SK-N-SH (cell line): ENCODE results near the gene ZNF282. TPM values are rescaled to one million over a fixed set of nuclear protein-coding genes. Genes with fewer than 3 reads are reported as not detected.

Source experiments
- CTCF ChIA-PET: fragments of 300-600, 350-600 bp; formaldehyde crosslinking; extraction: SDS; loops from one replicate; lab custom pipeline; 2021; lab: Yijun Ruan, JAX
- POLR2A ChIA-PET: fragments of 350-600 bp; sonication (Branson Sonifier 250); formaldehyde crosslinking; extraction: SDS; loops from one replicate; lab custom pipeline; 2020; ENCODE audit warnings: antibody characterized with exemption, inconsistent platforms; lab: Yijun Ruan, JAX
- DNase-seq: peaks from one replicate; pipeline ENCODE4 v3.0.0; 2012
- H2AFZ ChIP-seq: fragments of 200-600 bp; sonication (generic); 2 replicates; pipeline ENCODE4 v1.8.1; 2016; ENCODE audit warnings: antibody characterized with exemption, mild to moderate bottlenecking, low read depth
- H3F3A ChIP-seq: fragments of 200-600 bp; sonication (generic); replicated peaks from 2 replicates; pipeline ENCODE3; 2016; ENCODE audit warnings: antibody characterized with exemption, mild to moderate bottlenecking; ENCODE audit not compliant: insufficient read depth
- H3K27ac ChIP-seq, 2 experiments: fragments of 200-500 bp in 1 of 2; fragments of 200-600 bp in 1 of 2; sonication (Bioruptor generic) in 1 of 2; sonication (generic), shearing (Covaris generic) in 1 of 2; 2 replicates each; pipeline versions ENCODE4 v1.5.1 to v1.6.1; 2014 to 2016; ENCODE audit warnings: low read depth in 2 of 2, inconsistent platforms in 1 of 2, low read length in 1 of 2, mild to moderate bottlenecking in 1 of 2, mixed read lengths in 1 of 2
- H3K27me3 ChIP-seq: fragments of 200-600 bp; sonication (generic), shearing (Covaris generic); 2 replicates; pipeline ENCODE4 v1.6.1; 2016; ENCODE audit warnings: mixed run types; ENCODE audit not compliant: insufficient read depth
- H3K36me3 ChIP-seq, 2 experiments: fragments of 200-500 bp in 1 of 2; fragments of 200-600 bp in 1 of 2; sonication (Bioruptor generic) in 1 of 2; sonication (generic) in 1 of 2; replicated peaks in 1 of 2; 2 replicates each; pipeline versions ENCODE3 to v1.5.1; 2014 to 2016; ENCODE audit warnings: low read length in 1 of 2, mild to moderate bottlenecking in 1 of 2; ENCODE audit not compliant: insufficient read depth in 2 of 2, control insufficient read depth in 1 of 2
- H3K4me1 ChIP-seq, 2 experiments: fragments of 200-500 bp in 1 of 2; fragments of 200-600 bp in 1 of 2; sonication (Bioruptor generic) in 1 of 2; sonication (generic), shearing (Covaris generic) in 1 of 2; 2 replicates each; pipeline versions ENCODE4 v1.5.1 to v1.6.1; 2014 to 2016; ENCODE audit warnings: low read depth in 1 of 2, low read length in 1 of 2, mixed run types in 1 of 2; ENCODE audit not compliant: insufficient read depth in 2 of 2, control insufficient read depth in 1 of 2
- H3K4me2 ChIP-seq: fragments of 200-600 bp; sonication (generic), shearing (Covaris generic); 2 replicates; pipeline ENCODE4 v1.6.1; 2017; ENCODE audit warnings: mixed run types
- H3K4me3 ChIP-seq, 2 experiments: fragments of 200-500 bp in 1 of 2; fragments of 200-600 bp in 1 of 2; sonication (Bioruptor generic) in 1 of 2; sonication (generic), shearing (Covaris generic) in 1 of 2; 2 replicates each; pipeline versions ENCODE4 v1.5.1 to v1.8.1; 2014 to 2016; ENCODE audit warnings: low read depth in 2 of 2, inconsistent platforms in 1 of 2, low read length in 1 of 2, mild to moderate bottlenecking in 1 of 2, mixed read lengths in 1 of 2, moderate library complexity in 1 of 2
- H3K79me2 ChIP-seq: fragments of 200-600 bp; sonication (generic); 2 replicates; pipeline ENCODE4 v1.8.1; 2017; ENCODE audit warnings: mild to moderate bottlenecking; ENCODE audit not compliant: insufficient read depth
- H3K9ac ChIP-seq: fragments of 200-600 bp; sonication (generic); 2 replicates; pipeline ENCODE4 v1.6.1; 2017; ENCODE audit warnings: mixed run types
- H3K9me2 ChIP-seq: fragments of 200-600 bp; sonication (generic); 2 replicates; pipeline ENCODE4 v1.6.1; 2017; ENCODE audit warnings: mixed run types
- H3K9me3 ChIP-seq: fragments of 200-600 bp; sonication (generic); 2 replicates; pipeline ENCODE4 v1.6.1; 2017; ENCODE audit warnings: mixed run types, mild to moderate bottlenecking, moderate library complexity
- H4K20me1 ChIP-seq: fragments of 200-600 bp; sonication (generic); 2 replicates; pipeline ENCODE4 v1.6.1; 2017; ENCODE audit warnings: mild to moderate bottlenecking, mixed run types; ENCODE audit not compliant: insufficient read depth
- CHD2 ChIP-seq: fragments of 150-350 bp; IDR thresholded peaks from 2 replicates; pipeline ENCODE4 v1.6.1; 2018; ENCODE audit warnings: low read length; ENCODE audit not compliant: partially characterized antibody
- CTCF ChIP-seq: fragments of 200-600 bp; sonication (generic); IDR thresholded peaks from 2 replicates; pipeline ENCODE4 v1.6.1; 2017; ENCODE audit warnings: antibody characterized with exemption, mild to moderate bottlenecking, moderate library complexity
- GABPA ChIP-seq: IDR thresholded peaks from 2 replicates; pipeline ENCODE4 v1.4.0; 2012; ENCODE audit warnings: low read depth, mild to moderate bottlenecking
- IRF3 ChIP-seq: fragments of 150-350 bp; IDR thresholded peaks from 2 replicates; pipeline ENCODE4 v1.6.1; 2016; ENCODE audit warnings: mild to moderate bottlenecking, low read depth, low read length
- JUND ChIP-seq: IDR thresholded peaks from 2 replicates; pipeline ENCODE4 v1.4.0; 2012
- MAX ChIP-seq: IDR thresholded peaks from 2 replicates; pipeline ENCODE4 v1.4.0; 2012; ENCODE audit warnings: low read depth
- MXI1 ChIP-seq: IDR thresholded peaks from 2 replicates; pipeline ENCODE4 v1.6.1; 2012; ENCODE audit warnings: mild to moderate bottlenecking, low read depth, low read length, improper control_type of control experiment
- NRF1 ChIP-seq: IDR thresholded peaks from 2 replicates; pipeline ENCODE4 v1.6.1; 2012; ENCODE audit warnings: low read depth, mild to moderate bottlenecking, low read length
- PBX3 ChIP-seq: IDR thresholded peaks from 2 replicates; pipeline ENCODE4; 2012
- POLR2AphosphoS5 ChIP-seq: IDR thresholded peaks from 2 replicates; pipeline ENCODE4 v1.6.1; 2012; ENCODE audit warnings: low read depth, low read length
- RAD21 ChIP-seq: IDR thresholded peaks from 2 replicates; pipeline ENCODE4 v1.6.1; 2012; ENCODE audit warnings: mild to moderate bottlenecking, low read length
- REST ChIP-seq: IDR thresholded peaks from 2 replicates; pipeline ENCODE4 v1.6.1; 2012; ENCODE audit warnings: mild to moderate bottlenecking, low read depth, low read length, moderate library complexity
- RFX5 ChIP-seq: IDR thresholded peaks from 2 replicates; pipeline ENCODE4 v1.6.1; 2012; ENCODE audit warnings: mild to moderate bottlenecking, improper control_type of control experiment, low read length
- SMC3 ChIP-seq: IDR thresholded peaks from 2 replicates; pipeline ENCODE4 v1.6.1; 2012; ENCODE audit warnings: low read depth, low read length, improper control_type of control experiment
- TEAD4 ChIP-seq: IDR thresholded peaks from 2 replicates; pipeline ENCODE4 v1.4.0; 2012; ENCODE audit warnings: mild to moderate bottlenecking, borderline replicate concordance; ENCODE audit not compliant: insufficient read depth
- USF1 ChIP-seq: IDR thresholded peaks from 2 replicates; pipeline ENCODE4 v1.4.0; 2012; ENCODE audit warnings: low read depth, borderline replicate concordance
- USF2 ChIP-seq: fragments of 150-350 bp; IDR thresholded peaks from 2 replicates; pipeline ENCODE4 v1.6.1; 2017; ENCODE audit warnings: antibody characterized with exemption, low read length, low read depth, borderline replicate concordance
- WGBS: methylation state at CpG from one replicate; pipeline ENCODE4 v1.1.6; 2017; ENCODE audit warnings: low lambda C conversion rate; 5-methylcytosine and 5-hydroxymethylcytosine counted together
- polyA plus RNA-seq, 3 experiments: library from polyadenylated mRNA; depleted of rRNA; stranded (reverse); fragments of >200 nt; gene quantifications; 2 replicates each; pipeline ENCODE4 v1.2.3, GENCODE V29; 2012

The ZNF282 gene
- polyA plus RNA-seq, 1 of the 3 experiments (the other 2 are of a cell fraction), result 17.9 TPM

GRCh38 chr7:149199234-149199995 is 4.1 kb downstream of the ZNF282 start (continued):
- no peak for TF ChIP-seq CTCF
- no peak for TF ChIP-seq MXI1
- no peak for TF ChIP-seq RAD21

- Histone ChIP-seq H2AFZ (no peak overlapping the region), H3K9me2 (no peaks in the 10 kb centered on the region), H3K9me3 (no peaks in the 10 kb centered on the region), H3F3A (peaks cover 10% of the 10 kb centered on the region), H3K27me3 (no peaks in the 10 kb centered on the region), H3K36me3 (peaks cover 74 to 85% of the 10 kb centered on the region in 2 experiments), H3K4me3 (no peak overlapping the region), H3K79me2 (peaks cover 83% of the 10 kb centered on the region), H3K4me1 (no peaks in the 10 kb centered on the region), H3K9ac (no peak overlapping the region), H3K4me2 (no peak overlapping the region), H4K20me1 (peaks cover 10% of the 10 kb centered on the region), H3K27ac (no peak overlapping the region)
- no peak for DNase-seq
- ChIA-PET POLR2A (no interaction called here), CTCF (interaction anchor here (1.6 kb wide), 1 partner anchor 9 kb away, joined by 5 read pairs; no protein-coding TSS in a partner anchor)
- 96% methylated on average over 6 of the region's 6 CpGs for WGBS
- TF ChIP-seq POLR2AphosphoS5 (no peak), IRF3 (no peak), CTCF (no peak), RFX5 (no peak), RAD21 (no peak), REST (no peak), NRF1 (no peak), USF2 (no peak), TEAD4 (no peak), CHD2 (no peak), PBX3 (no peak), SMC3 (no peak), USF1 (no peak), GABPA (no peak), MAX (no peak), JUND (no peak)
Observed at GRCh38 chr7:149202831-149203231, 7.5 kb downstream of the ZNF282 start.
